Hepatocyte (in vitro differentiated cells): ENCODE data around the gene SPESP1.

ENCODE experiments used
- EZH2 ChIP-seq: fragments of 200-600 bp; sonication (generic); IDR thresholded peaks from 2 replicates; pipeline ENCODE4 v1.6.1; 2016; ENCODE audit warnings: antibody characterized with exemption, mild to moderate bottlenecking, borderline replicate concordance
- EZH2phosphoT487 ChIP-seq: fragments of 200-600 bp; sonication (generic); IDR thresholded peaks from one replicate; pipeline ENCODE4 v1.6.1; 2018; ENCODE audit warnings: antibody characterized with exemption, mild to moderate bottlenecking, low read depth, moderate library complexity; ENCODE audit not compliant: unreplicated experiment, severe bottlenecking
- TF ChIP-seq, protein P1 (sequence below): fragments of 200-600 bp; sonication (generic); IDR thresholded peaks from 2 replicates; pipeline ENCODE4 v1.5.1; 2016; ENCODE audit warnings: antibody characterized with exemption, mild to moderate bottlenecking; ENCODE audit not compliant: poor library complexity

DNA sequence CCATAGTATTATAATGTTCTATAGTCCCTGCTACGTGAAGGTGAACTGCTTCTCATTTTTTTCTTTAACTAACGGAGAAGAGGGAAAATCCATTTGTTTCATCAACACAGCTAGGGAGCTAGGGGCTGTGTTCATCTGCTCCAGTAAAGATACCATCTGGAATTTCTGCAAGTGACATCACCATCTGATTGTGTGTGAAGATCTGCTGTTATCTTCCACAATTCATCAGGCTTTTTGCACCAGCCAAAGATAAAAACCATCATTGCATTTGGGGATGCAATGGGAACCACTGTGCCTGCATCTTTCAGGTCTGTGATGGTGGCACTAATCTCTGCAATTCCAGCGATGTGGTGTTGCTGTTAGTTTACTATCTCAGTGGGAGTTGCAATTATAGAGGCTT lies 48.7 kb downstream of the SPESP1 start:
- TF ChIP-seq, protein P1, sequence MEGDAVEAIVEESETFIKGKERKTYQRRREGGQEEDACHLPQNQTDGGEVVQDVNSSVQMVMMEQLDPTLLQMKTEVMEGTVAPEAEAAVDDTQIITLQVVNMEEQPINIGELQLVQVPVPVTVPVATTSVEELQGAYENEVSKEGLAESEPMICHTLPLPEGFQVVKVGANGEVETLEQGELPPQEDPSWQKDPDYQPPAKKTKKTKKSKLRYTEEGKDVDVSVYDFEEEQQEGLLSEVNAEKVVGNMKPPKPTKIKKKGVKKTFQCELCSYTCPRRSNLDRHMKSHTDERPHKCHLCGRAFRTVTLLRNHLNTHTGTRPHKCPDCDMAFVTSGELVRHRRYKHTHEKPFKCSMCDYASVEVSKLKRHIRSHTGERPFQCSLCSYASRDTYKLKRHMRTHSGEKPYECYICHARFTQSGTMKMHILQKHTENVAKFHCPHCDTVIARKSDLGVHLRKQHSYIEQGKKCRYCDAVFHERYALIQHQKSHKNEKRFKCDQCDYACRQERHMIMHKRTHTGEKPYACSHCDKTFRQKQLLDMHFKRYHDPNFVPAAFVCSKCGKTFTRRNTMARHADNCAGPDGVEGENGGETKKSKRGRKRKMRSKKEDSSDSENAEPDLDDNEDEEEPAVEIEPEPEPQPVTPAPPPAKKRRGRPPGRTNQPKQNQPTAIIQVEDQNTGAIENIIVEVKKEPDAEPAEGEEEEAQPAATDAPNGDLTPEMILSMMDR: no peak
- TF ChIP-seq EZH2 (no peak), EZH2phosphoT487 (no peak)
